NB4 (cell line): Measurements from ENCODE around the gene PALMD.

Experiments used
- DNase-seq: peaks from one replicate; pipeline ENCODE4 v3.0.0; 2010; ENCODE audit warnings: low read depth
- H3K4me3 ChIP-seq: one replicate; pipeline ENCODE4 v1.5.1; 2011; ENCODE audit warnings: mild to moderate bottlenecking, low read depth, low read length, moderate library complexity
- MYC ChIP-seq: IDR thresholded peaks from 2 replicates; pipeline ENCODE4 v1.6.1; 2011; ENCODE audit warnings: low read depth, low read length
- POLR2A ChIP-seq: IDR thresholded peaks from 2 replicates; pipeline ENCODE4 v1.6.1; 2011; ENCODE audit warnings: mild to moderate bottlenecking; ENCODE audit not compliant: insufficient read length; ENCODE audit errors: extremely low read depth
- TF ChIP-seq, protein P1 (sequence below): IDR thresholded peaks from one replicate; pipeline ENCODE4 v1.5.1; 2012; ENCODE audit warnings: low read depth, low read length
- TF ChIP-seq, protein P2 (sequence below): IDR thresholded peaks from 2 replicates; pipeline ENCODE4 v1.6.1; 2011; ENCODE audit warnings: low read depth, low read length

Gene PALMD

DNA sequence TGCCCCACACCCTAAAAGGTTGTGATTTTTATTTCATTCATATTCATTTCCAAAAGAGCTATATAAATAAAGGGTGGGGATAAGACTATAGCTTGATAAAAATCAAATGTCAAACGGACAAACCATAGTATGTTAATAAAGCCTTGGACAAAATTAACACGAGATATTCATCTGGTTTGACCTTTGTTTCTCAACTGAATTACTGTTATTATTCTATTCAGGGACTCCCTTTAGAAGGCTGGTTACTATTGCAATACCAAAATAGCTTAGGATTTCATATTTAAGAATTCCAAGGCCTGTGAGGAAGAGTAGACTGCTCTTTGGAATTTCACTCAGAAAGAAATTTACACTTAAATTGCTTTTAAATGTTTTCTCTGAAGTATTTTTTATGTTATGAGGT is 10.2 kb upstream of the PALMD start:
- no peak for DNase-seq
- TF ChIP-seq, protein P1, sequence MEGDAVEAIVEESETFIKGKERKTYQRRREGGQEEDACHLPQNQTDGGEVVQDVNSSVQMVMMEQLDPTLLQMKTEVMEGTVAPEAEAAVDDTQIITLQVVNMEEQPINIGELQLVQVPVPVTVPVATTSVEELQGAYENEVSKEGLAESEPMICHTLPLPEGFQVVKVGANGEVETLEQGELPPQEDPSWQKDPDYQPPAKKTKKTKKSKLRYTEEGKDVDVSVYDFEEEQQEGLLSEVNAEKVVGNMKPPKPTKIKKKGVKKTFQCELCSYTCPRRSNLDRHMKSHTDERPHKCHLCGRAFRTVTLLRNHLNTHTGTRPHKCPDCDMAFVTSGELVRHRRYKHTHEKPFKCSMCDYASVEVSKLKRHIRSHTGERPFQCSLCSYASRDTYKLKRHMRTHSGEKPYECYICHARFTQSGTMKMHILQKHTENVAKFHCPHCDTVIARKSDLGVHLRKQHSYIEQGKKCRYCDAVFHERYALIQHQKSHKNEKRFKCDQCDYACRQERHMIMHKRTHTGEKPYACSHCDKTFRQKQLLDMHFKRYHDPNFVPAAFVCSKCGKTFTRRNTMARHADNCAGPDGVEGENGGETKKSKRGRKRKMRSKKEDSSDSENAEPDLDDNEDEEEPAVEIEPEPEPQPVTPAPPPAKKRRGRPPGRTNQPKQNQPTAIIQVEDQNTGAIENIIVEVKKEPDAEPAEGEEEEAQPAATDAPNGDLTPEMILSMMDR: no peak
- TF ChIP-seq MYC (no peak), POLR2A (no peak)
- TF ChIP-seq, protein P2, sequence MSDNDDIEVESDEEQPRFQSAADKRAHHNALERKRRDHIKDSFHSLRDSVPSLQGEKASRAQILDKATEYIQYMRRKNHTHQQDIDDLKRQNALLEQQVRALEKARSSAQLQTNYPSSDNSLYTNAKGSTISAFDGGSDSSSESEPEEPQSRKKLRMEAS: no peak
- H3K4me3 ChIP-seq: no peak overlapping the region

DNA sequence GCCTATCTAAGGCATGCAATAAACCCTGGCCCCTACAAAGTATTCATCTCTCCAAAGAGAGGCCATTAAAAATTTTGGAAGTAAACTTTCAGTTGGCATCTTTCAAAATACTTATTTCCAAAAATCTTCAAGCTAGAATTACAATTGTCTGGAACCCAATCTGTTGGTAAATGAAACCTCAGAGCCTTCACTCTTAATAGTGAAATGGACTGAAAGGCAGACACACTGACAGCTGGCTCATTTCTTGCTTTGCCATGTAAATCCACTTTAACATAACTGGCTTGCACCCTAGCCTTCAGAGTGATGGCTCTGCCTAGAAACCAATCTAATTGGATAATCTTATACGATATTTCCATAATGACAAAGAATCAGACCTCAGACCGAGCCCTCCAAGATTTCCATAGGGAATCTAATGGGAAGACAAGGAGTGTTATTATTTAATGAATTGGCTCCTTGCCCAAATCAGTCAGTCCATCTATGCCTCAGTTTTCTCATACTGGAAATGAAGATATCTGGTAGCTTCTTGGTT is 9.2 kb upstream of the PALMD start:
- H3K4me3 ChIP-seq: no peak overlapping the region
- DNase-seq: no peak
- TF ChIP-seq MYC: no peak
- TF ChIP-seq, protein P2: no peak
- no peak for TF ChIP-seq POLR2A
- TF ChIP-seq, protein P1: no peak

DNA sequence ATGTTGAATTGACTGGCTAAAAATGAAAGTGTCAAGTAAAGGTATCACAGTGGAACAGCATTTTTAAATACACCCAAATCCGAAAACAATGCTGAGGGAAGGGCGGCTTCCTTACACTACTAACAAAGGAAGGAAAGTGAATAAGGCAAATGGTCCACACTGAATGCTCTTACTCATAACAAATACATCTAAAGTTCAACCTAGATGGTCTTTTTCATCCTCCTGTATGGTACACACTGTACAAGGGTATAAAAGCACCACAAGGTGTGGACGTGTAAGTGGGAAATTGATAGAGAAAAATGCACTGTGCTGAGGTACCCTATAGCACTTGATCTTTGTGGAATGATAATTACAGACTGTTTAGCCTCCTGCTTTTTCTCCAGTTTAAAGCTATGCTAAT is 7.1 kb upstream of the PALMD start:
- DNase-seq: no peak
- no peak overlapping the region for H3K4me3 ChIP-seq
- TF ChIP-seq, protein P2: no peak
- TF ChIP-seq MYC (no peak), POLR2A (no peak)
- TF ChIP-seq, protein P1: no peak

DNA sequence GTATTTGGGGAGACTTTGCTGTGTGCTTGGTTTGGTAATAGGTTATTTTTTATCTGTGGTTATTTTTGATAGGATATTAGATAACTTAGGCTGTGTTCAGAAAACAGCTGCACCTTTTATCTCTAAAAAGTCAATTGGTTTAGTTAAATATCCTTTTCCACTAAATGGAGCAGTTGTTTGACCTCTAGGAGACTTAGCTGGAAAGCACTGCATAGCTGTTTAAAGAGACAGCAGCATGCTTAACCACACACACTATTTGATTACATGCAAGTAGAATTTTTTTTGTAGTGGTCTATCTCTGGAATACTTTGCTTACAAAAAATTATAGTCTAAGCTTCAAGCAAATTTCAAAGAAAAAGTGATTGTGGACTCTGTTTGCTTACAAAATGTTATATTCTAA is 6.5 kb upstream of the PALMD start:
- TF ChIP-seq, protein P2: no peak
- TF ChIP-seq, protein P1: no peak
- TF ChIP-seq POLR2A (no peak), MYC (no peak)
- H3K4me3 ChIP-seq: no peak overlapping the region

DNA sequence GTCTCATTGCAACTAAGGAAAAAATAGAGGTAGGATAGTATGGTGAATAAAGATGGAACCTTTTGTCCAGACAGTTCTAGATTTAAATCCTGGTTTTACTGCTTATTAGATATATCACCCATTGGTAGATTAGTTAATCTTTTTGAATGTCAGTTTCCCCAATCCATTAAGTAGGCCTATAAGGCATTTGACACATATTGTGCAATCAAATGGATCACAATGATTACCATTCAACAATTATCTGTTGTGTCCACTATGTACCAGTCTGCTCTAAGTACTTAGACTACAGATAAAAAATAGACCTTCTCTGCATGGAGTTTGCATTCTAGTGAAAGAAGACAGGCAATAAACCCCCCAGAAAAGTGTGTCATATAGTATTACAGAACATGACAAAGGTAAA is 6.0 kb upstream of the PALMD start:
- TF ChIP-seq, protein P2: no peak
- TF ChIP-seq, protein P1: no peak
- no peak for TF ChIP-seq POLR2A
- TF ChIP-seq MYC: no peak
- no peak overlapping the region for H3K4me3 ChIP-seq
- no peak for DNase-seq

More for the DNA sequence above, 6.5 kb upstream of the PALMD start:
- no peak for DNase-seq
